Heart left ventricle (tissue), 16 donors: ENCODE data around the gene NUP155. TPM values are rescaled to one million over a fixed set of nuclear protein-coding genes. Genes with fewer than 3 reads are reported as not detected.

Source experiments
- ATAC-seq, 4 donors: fragments of 200-7000 bp; cut with Tn5 transposase; one replicate each; pipeline ENCODE4 v1.9.1; 2020 to 2022; ENCODE audit warnings: moderate library complexity in 4 of 4, mild to moderate bottlenecking in 3 of 4, moderate number of reproducible peaks in 1 of 4
- DNase-seq, 5 donors: peaks; one replicate each; pipeline ENCODE4 v3.0.0-alpha.2; 2020
- H3K27ac ChIP-seq, 12 donors: fragments of 200-600 bp; sonication (generic) in 4 of 12; one replicate each; pipeline versions ENCODE4 v1.5.0 to v1.8.0; 2016 to 2022; ENCODE audit warnings: mild to moderate bottlenecking in 2 of 12
- H3K27me3 ChIP-seq, 9 donors: fragments of 200-600 bp; sonication (generic) in 2 of 9; one replicate each; pipeline versions ENCODE4 v1.5.1 to v1.8.0; 2016 to 2022; ENCODE audit warnings: mild to moderate bottlenecking in 3 of 9
- H3K36me3 ChIP-seq, 9 donors: fragments of 200-600 bp; sonication (generic) in 2 of 9; one replicate each; pipeline versions ENCODE4 v1.5.0 to v1.8.0; 2018 to 2022; ENCODE audit warnings: mild to moderate bottlenecking in 2 of 9
- H3K4me1 ChIP-seq, 12 donors: fragments of 200-600 bp; sonication (generic) in 4 of 12; one replicate each; pipeline versions ENCODE4 v1.5.0 to v1.8.0; 2016 to 2022; ENCODE audit warnings: mild to moderate bottlenecking in 3 of 12
- H3K4me3 ChIP-seq, 12 donors: fragments of 200-600 bp; sonication (generic) in 4 of 12; one replicate each; pipeline versions ENCODE4 v1.5.0 to v1.8.0; 2017 to 2022; ENCODE audit warnings: mild to moderate bottlenecking in 9 of 12, moderate library complexity in 4 of 12
- H3K9me3 ChIP-seq, 12 donors: fragments of 200-600 bp; sonication (generic) in 4 of 12; one replicate each; pipeline versions ENCODE4 v1.5.0 to v1.8.0; 2016 to 2022; ENCODE audit warnings: mild to moderate bottlenecking in 1 of 12
- CTCF ChIP-seq, 12 donors: fragments of 200-600 bp; sonication (generic) in 4 of 12; IDR thresholded peaks; one replicate each; pipeline versions ENCODE4 v1.5.0 to v1.8.0; 2018 to 2022; ENCODE audit warnings: antibody characterized with exemption in 12 of 12, mild to moderate bottlenecking in 5 of 12
- POLR2A ChIP-seq, 2 donors: fragments of 450-650 bp; IDR thresholded peaks; one replicate each; pipeline ENCODE4 v1.6.1; 2017; ENCODE audit warnings: antibody characterized with exemption in 2 of 2, mild to moderate bottlenecking in 2 of 2, moderate library complexity in 2 of 2
- whole genome bisulfite sequencing, 4 donors: extraction: QIAGEN DNeasy Blood & Tissue Kit in 2 of 4; methylation state at CpG; one replicate each; pipeline versions ENCODE4 v1.1.5 to v1.1.7; 2013 to 2018; 5-methylcytosine and 5-hydroxymethylcytosine counted together
- intact Hi-C, 10 donors: fragments of 100-400 bp; cut with DNase I; formaldehyde crosslinking; loops; one replicate each; pipeline versions ENCODE4 v1.11.1 to v1.14.2; 2022
- polyA plus RNA-seq, 2 donors: library from polyadenylated mRNA; stranded (reverse); fragments of 200-250 nt; gene quantifications; one replicate each; pipeline ENCODE4 v1.2.3, GENCODE V29; 2013
- total RNA-seq, 9 donors: library from RNA; depleted of rRNA in 2 of 9; stranded (reverse); fragments of >200 nt in 2 of 9; fragmentation: NEBNext Ultra II Directional in 3 of 9; extraction: Animal tissue kit (Norgen Biotek cat#: 25700) in 3 of 9; gene quantifications; one replicate each; pipeline versions ENCODE4 v1.1.0 to v1.2.4, GENCODE V29; 2016 to 2023
- donor health status: ischemic (EF 13 %, LVEDD 7.1; RV severe dilation, severe dysfunction).
- donor health status: healthy with polysubstance abuse.
- donor health status: DM: no; HTN: yes; CAD: no.
- donor health status: DM: no; HTN: no; CAD: no.
- donor health status: ischemic (EF 25% LVEDD 6.9; RV normal size, moderate dysfunction).
- donor health status: ischemic (EF 25% LVEDD 5.7; RV mildly dilated, moderate dysfunction).
- donor health status: healthy.
- donor health status: DM: yes; HTN: yes; CAD: no.
- donor health status: ischemic (EF 35%, LVEDD 5.7; RV mildly dilated, moderate dysfunction).
- donor health status: nonischemic (EF 11% LVEDD 7.7; RV severe dilation, severe dysfunction).
- donor health status: DM: yes; HTN: yes; CAD: no.
- donor health status: PGD.
- donor health status: ischemic (EF 29% LVEDD 5.4; RV normal size, mild dysfunction).
- donor health status: nonischemic (EF 23%, LVEDD 6.1; RV moderate dilation, normal function).

The NUP155 gene
- total and polyA plus RNA-seq, 11 donors = 2.0 to 17.4 (median 11.4) TPM

DNA sequence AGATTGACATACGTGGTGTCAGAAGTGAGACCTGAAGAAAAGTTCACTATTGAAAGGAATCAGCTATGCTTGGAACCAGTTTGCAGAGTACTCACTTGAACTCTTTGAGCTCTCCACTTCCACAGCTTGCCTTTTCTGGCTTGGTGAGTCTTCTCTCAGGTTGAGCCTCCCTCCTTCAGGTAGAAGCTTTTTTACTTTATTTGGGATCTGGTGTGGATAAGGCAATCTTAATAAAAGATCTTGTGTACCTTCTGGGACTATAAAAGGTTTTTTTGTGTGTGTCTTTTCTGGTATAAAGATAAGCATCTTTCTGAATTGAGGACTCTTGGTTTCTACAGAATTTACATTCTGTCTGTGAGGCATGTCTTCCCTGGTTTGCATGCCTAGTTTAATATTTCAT lies 116.3 kb downstream of the NUP155 start:
- Histone ChIP-seq H3K27me3 (no peaks in the 10 kb centered on the region), H3K4me1 (peaks cover 0 to 5% (median 1%) of the 10 kb centered on the region in 12 donors), H3K27ac (no peak overlapping the region), H3K9me3 (peaks cover 0 to 12% (median 0%) of the 10 kb centered on the region in 12 donors), H3K4me3 (no peak overlapping the region), H3K36me3 (peaks cover 0 to 4% (median 0%) of the 10 kb centered on the region in 9 donors)
- ATAC-seq = no peak
- TF ChIP-seq CTCF (IDR thresholded peaks at IDR 0.05) = no peak
- TF ChIP-seq POLR2A (IDR thresholded peaks at IDR 0.05) = no peak
- no peak for DNase-seq
- intact Hi-C loops = no loop called here
- WGBS, 4 donors = 96 to 100% (median 97%) methylated on average over 1 of the region's 1 CpG

DNA sequence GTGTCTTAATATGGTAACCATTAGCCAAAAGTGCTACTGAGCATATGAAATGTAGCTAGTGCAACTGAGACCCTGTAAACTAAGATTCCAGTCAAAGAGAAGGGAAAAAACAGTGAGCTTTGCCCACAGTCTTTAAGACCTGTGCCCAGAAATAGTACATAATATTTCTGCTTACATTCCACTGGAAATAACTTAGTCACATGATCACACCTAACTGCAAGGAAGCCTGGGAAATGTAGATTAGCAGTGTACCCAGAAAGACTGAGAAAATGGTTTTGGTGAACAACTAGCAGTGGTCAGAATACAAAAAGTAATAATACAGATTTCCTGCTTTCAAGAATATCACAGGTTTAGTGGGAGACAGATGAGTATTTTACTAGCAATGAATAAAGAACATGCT lies 119.2 kb downstream of the NUP155 start:
- ATAC-seq (no peak), DNase-seq (no peak)
- Histone ChIP-seq H3K9me3 (peaks cover 0 to 11% (median 0%) of the 10 kb centered on the region in 12 donors), H3K27ac (no peak overlapping the region), H3K4me1 (peaks cover 0 to 26% (median 18%) of the 10 kb centered on the region in 12 donors), H3K27me3 (no peaks in the 10 kb centered on the region), H3K4me3 (no peak overlapping the region), H3K36me3 (peaks cover 0 to 4% (median 0%) of the 10 kb centered on the region in 9 donors)
- no peak for TF ChIP-seq CTCF (IDR thresholded peaks at IDR 0.05)
- TF ChIP-seq POLR2A (IDR thresholded peaks at IDR 0.05) = no peak
- intact Hi-C loops = no loop called here

DNA sequence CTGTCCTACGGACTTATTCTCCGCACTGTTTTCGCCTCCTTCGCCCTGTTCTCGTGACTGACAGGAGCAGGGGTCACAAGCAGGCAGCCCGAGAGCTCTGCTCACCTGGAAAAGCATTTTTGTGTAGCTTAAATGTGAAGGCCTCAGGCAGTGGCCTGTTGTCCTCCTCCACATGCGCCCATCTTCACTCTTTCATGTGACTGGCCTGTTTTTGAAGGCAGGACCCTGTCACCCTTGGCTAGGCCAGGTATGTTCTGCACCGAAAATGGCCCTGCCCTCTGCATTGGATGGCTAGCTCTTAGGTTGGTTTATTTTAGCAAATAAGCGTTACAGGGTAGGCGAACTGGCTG lies 121.1 kb downstream of the NUP155 start:
- Histone ChIP-seq H3K4me3 (peak overlapping the region; percentile 51 to 97 (median 84)), H3K27me3 (no peaks in the 10 kb centered on the region), H3K36me3 (peaks cover 0 to 4% (median 0%) of the 10 kb centered on the region in 9 donors), H3K4me1 (peaks cover 0 to 30% (median 21%) of the 10 kb centered on the region in 12 donors), H3K27ac (peak overlapping the region; percentile 86 to 99 (median 94)), H3K9me3 (peaks cover 0 to 11% (median 0%) of the 10 kb centered on the region in 12 donors)
- intact Hi-C loops = loop anchor here in 1 of 10 donors (5.0 kb wide), 1 partner anchor 123 kb away; the partner anchor contains the start of gene NUP155
- ATAC-seq (peak in 2 of 4 donors; percentile 2 to 11), DNase-seq (no peak)
- TF ChIP-seq CTCF (IDR thresholded peaks at IDR 0.05) (no peak), POLR2A (IDR thresholded peaks at IDR 0.05) (no peak)
- 55 to 74% (median 60%) methylated on average over 9 to 10 of the region's 10 CpGs for WGBS, 4 donors

DNA sequence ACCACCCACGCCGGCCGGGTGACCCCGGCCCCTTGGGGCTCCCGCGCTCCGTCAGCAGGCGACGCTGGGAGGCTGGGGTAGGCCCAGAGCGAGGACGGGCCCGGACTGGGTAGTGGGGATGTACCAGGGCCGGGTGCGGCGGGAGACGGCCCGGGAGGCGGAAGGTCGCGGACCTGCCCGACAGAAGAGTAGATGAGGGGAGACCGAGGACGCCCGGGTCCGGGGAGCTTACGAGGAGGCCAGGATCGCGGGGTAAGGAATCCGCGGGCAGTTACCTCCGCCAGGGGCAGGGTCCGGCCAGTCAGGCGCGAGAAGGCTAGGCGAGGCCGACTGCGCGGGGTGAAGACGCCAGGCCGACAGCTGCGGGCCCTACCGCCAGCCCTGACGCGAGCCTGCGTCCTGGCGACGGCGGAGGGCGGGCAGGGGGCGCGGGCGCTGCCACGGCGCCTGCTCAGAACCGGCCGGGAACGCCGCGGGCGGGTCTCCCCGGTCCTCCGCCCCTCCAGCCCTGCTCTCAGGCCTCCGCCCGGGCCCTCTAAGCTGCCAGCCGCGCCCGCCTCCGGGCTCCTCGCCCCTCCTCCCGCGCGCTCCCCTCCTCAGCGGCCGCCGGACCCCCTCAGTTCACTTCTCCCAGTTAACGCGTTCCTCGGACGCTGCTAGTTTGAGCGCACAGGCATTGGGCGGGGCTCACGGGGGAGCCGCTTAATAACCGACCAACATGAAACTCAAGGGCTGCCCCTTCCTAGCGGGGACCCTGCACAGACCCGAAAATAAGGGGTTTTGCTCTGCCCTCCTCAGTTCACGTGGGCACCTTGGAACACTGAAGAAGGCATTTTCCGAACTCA lies 121.7 kb downstream of the NUP155 start, which contains the start of gene CPLANE1:
TSS of gene CPLANE1 (minus strand) at position 407 of the 845 bp plus-strand sequence. CDS start 1,678 bp downstream, outside the sequence.
- WGBS, 4 donors = 0 to 2% (median 1%) methylated on average over 19 to 88 of the region's 88 CpGs
- intact Hi-C loops = loop anchor here in 1 of 10 donors (5.0 kb wide), 1 partner anchor 123 kb away; the partner anchor contains the start of gene NUP155
- H3K4me1 ChIP-seq = peaks cover 0 to 30% (median 21%) of the 10 kb centered on the region in 12 donors
- ATAC-seq (peak; percentile 88 to 98 (median 96)), DNase-seq (peak; percentile 84 to 91 (median 87))
- peak within 1 kb of the TSS; percentile 86 to 99 (median 94) for H3K27ac ChIP-seq
- peaks cover 0 to 8% (median 0%) of the 10 kb centered on the region in 9 donors for H3K36me3 ChIP-seq
- peaks cover 0 to 5% (median 0%) of the 10 kb centered on the region in 12 donors for H3K9me3 ChIP-seq
- no peaks in the 10 kb centered on the region for H3K27me3 ChIP-seq
- TF ChIP-seq CTCF (IDR thresholded peaks at IDR 0.05) (peak in 2 of 12 donors; percentile 5 to 27), POLR2A (IDR thresholded peaks at IDR 0.05) (peak; percentile 7 to 82)
- peak within 1 kb of the TSS; percentile 51 to 97 (median 84) for H3K4me3 ChIP-seq
